GM15510 (cell line): Measurements from ENCODE around the gene NBEAL2.

Experiments
- POLR2A ChIP-seq: IDR thresholded peaks from 3 replicates; pipeline ENCODE4 v1.6.1; 2011; ENCODE audit warnings: borderline replicate concordance; ENCODE audit not compliant: insufficient read length; ENCODE audit errors: extremely low read depth

NBEAL2 gene

DNA sequence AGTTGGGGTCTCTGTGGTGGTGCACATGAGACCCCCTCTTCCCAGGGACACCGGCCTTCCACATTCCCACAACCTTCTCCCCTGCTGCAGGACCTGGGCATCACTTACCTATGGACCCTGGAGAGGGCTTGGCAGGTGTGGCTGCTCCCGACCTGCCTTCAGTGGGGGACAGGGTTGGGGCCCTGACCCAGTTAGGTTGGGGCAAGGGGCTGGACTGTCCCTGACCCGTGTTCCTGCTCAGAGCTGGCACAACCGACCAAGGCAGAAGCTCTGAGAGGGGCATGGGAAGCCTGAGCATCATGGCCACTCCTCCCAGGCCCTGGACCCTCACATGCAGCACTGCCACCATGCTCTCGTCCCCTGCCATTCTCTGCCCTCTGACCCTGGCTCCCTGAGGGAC, 6.1 kb downstream of the NBEAL2 start:
- no peak for TF ChIP-seq POLR2A

DNA sequence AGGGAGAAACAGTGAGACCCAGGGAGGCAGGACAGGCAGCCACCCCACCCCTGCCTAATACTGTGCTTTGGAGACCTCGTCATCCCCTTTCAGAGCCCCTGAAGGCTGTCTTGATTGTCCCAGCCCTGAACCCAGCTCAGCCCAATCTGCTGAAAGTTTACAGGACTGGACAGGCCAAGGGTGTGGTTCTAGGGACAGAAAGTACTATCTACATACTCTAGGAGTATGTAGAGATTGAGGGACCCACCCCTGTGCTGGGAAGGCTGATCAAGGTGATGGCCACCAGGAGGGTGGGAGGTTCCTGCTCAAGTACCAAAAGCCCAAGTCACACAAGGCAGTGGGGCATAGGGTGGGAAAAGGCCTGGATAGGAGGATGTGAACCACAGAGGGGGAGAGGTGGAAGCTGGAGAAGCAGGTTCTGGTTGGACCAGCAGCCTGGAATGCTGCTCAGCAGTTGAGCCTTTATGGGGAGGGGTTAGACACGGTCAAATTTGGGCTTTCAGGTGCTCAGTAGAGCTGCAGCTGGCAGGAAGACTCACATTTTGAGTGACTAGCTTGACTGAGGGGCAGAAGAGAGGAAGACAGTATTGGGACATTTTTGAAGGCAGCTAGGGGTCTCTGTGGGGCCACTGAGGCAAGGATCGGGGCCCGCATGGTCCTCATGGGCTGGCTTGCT, 6.7 kb downstream of the NBEAL2 start:
- TF ChIP-seq POLR2A, result no peak

GRCh38 chr3:46986782-46987310, 7.4 kb downstream of the NBEAL2 start:
- TF ChIP-seq POLR2A, result no peak

- TF ChIP-seq POLR2A, result no peak
Measured at GRCh38 chr3:46987319-46987742, 7.9 kb downstream of the NBEAL2 start.

DNA sequence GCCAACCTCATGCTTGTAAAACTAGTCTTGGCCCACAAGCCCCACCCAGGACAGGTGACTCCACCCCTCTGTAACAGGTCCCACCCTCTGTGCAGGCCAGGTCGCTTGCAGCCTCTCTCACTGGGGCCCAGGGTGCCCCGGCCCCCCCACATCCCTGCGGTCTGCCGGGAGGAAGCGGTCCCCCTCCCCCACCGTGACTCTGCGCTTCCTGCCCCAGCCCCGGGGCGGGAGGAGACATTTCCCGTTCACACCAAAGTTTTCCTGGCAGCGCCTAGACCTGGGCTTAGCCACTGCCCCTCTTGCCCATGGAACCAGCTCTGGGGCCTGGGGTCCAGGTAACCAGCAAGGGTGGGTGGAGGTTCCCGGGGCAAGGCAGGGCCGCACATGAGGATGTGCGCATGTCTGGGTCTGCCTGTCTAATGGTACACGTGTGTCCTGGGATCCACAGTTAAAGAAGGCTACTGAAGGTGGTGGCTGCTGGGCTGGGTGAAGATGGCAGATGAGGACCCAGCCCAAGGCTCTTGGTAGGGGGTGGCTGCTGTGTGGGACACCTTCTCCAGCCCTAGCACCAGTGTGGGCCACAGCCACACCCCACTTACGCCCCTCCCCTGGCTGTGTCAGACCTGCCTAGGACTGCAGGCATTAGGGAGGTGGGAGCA, 8.4 kb downstream of the NBEAL2 start:
- peak; percentile 48 for TF ChIP-seq POLR2A

DNA sequence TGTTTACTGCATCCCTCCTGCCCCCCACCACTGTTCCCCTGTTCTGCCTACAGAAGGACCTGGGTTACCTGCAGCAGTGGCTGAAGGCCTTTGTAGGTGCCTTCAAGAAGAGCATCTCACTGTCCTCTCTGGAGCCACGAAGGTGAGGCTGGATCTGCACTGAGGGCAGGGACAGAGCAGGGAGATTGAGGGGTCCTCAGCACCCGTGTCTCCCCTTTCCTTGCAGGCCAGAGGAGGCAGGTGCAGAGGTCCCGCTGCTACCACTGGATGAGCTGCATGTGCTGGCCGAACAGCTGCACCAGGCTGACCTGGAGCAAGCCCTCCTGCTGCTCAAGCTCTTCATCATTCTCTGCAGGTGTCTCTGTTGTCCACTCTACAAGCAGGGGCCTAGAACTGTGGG, 9.2 kb downstream of the NBEAL2 start:
- no peak for TF ChIP-seq POLR2A

- TF ChIP-seq POLR2A, result no peak
Measured at GRCh38 chr3:46989146-46989810, 9.8 kb downstream of the NBEAL2 start.

- no peak for TF ChIP-seq POLR2A
Measured at GRCh38 chr3:46990573-46991374, 11.3 kb downstream of the NBEAL2 start.

- TF ChIP-seq POLR2A, result no peak
Measured at GRCh38 chr3:46991406-46992165, 12.1 kb downstream of the NBEAL2 start.

GRCh38 chr3:46992231-46992630, 12.8 kb downstream of the NBEAL2 start:
- TF ChIP-seq POLR2A, result no peak

GRCh38 chr3:46993292-46993691, 13.8 kb downstream of the NBEAL2 start:
- TF ChIP-seq POLR2A, result no peak

GRCh38 chr3:46993986-46994385, 14.5 kb downstream of the NBEAL2 start:
- TF ChIP-seq POLR2A, result no peak

GRCh38 chr3:46994801-46995731, 15.6 kb downstream of the NBEAL2 start:
- no peak for TF ChIP-seq POLR2A
